ENCODE measurements around the gene FOSL1. TPM values are rescaled to one million over a fixed set of nuclear protein-coding genes. Genes with fewer than 3 reads are reported as not detected.

FOSL1 gene
- total RNA-seq, 1 experiment from 2014 or later = 20.5 TPM

GRCh38 chr11:65884716-65885092 is 15.5 kb downstream of the FOSL1 start (continued):
- TF ChIP-seq HMGXB4 (CRISPR knock-in tag; IDR thresholded peaks at IDR 0.05) (peak; percentile 55; the same call in 1 of the 2 replicates), TP53 (CRISPR knock-in tag; IDR thresholded peaks at IDR 0.05) (no peak), SP1 (CRISPR knock-in tag; conservative IDR thresholded peaks at IDR 0.05) (peak; percentile 68), GTF2I (CRISPR knock-in tag; conservative IDR thresholded peaks at IDR 0.05) (no peak), TEAD4 (CRISPR knock-in tag; IDR thresholded peaks at IDR 0.05) (no peak), ZNF416 (CRISPR knock-in tag; IDR thresholded peaks at IDR 0.05) (no peak), MXD4 (CRISPR knock-in tag; IDR thresholded peaks at IDR 0.05; ENCODE audit: borderline replicate concordance) (no peak), HMGA2 (CRISPR knock-in tag; IDR thresholded peaks at IDR 0.05) (no peak), ERG (CRISPR knock-in tag; IDR thresholded peaks at IDR 0.05) (no peak), E2F5 (CRISPR knock-in tag; IDR thresholded peaks at IDR 0.05) (no peak), ETV6 (CRISPR knock-in tag; IDR thresholded peaks at IDR 0.05) (0 out of 2 replicates have a peak, but pooled peaks have one; percentile 8), FOXP4 (CRISPR knock-in tag; IDR thresholded peaks at IDR 0.05) (no peak), ZNF396 (CRISPR knock-in tag; IDR thresholded peaks at IDR 0.05; ENCODE audit: borderline replicate concordance) (no peak), MYBL2 (CRISPR knock-in tag; IDR thresholded peaks at IDR 0.05) (0 out of 2 replicates have a peak, but pooled peaks have one; percentile 21)
- TF ChIP-seq, protein P1, sequence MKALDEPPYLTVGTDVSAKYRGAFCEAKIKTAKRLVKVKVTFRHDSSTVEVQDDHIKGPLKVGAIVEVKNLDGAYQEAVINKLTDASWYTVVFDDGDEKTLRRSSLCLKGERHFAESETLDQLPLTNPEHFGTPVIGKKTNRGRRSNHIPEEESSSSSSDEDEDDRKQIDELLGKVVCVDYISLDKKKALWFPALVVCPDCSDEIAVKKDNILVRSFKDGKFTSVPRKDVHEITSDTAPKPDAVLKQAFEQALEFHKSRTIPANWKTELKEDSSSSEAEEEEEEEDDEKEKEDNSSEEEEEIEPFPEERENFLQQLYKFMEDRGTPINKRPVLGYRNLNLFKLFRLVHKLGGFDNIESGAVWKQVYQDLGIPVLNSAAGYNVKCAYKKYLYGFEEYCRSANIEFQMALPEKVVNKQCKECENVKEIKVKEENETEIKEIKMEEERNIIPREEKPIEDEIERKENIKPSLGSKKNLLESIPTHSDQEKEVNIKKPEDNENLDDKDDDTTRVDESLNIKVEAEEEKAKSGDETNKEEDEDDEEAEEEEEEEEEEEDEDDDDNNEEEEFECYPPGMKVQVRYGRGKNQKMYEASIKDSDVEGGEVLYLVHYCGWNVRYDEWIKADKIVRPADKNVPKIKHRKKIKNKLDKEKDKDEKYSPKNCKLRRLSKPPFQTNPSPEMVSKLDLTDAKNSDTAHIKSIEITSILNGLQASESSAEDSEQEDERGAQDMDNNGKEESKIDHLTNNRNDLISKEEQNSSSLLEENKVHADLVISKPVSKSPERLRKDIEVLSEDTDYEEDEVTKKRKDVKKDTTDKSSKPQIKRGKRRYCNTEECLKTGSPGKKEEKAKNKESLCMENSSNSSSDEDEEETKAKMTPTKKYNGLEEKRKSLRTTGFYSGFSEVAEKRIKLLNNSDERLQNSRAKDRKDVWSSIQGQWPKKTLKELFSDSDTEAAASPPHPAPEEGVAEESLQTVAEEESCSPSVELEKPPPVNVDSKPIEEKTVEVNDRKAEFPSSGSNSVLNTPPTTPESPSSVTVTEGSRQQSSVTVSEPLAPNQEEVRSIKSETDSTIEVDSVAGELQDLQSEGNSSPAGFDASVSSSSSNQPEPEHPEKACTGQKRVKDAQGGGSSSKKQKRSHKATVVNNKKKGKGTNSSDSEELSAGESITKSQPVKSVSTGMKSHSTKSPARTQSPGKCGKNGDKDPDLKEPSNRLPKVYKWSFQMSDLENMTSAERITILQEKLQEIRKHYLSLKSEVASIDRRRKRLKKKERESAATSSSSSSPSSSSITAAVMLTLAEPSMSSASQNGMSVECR (CRISPR knock-in tag; IDR thresholded peaks at IDR 0.05; ENCODE audit: borderline replicate concordance) = no peak
- TF ChIP-seq, protein P2, sequence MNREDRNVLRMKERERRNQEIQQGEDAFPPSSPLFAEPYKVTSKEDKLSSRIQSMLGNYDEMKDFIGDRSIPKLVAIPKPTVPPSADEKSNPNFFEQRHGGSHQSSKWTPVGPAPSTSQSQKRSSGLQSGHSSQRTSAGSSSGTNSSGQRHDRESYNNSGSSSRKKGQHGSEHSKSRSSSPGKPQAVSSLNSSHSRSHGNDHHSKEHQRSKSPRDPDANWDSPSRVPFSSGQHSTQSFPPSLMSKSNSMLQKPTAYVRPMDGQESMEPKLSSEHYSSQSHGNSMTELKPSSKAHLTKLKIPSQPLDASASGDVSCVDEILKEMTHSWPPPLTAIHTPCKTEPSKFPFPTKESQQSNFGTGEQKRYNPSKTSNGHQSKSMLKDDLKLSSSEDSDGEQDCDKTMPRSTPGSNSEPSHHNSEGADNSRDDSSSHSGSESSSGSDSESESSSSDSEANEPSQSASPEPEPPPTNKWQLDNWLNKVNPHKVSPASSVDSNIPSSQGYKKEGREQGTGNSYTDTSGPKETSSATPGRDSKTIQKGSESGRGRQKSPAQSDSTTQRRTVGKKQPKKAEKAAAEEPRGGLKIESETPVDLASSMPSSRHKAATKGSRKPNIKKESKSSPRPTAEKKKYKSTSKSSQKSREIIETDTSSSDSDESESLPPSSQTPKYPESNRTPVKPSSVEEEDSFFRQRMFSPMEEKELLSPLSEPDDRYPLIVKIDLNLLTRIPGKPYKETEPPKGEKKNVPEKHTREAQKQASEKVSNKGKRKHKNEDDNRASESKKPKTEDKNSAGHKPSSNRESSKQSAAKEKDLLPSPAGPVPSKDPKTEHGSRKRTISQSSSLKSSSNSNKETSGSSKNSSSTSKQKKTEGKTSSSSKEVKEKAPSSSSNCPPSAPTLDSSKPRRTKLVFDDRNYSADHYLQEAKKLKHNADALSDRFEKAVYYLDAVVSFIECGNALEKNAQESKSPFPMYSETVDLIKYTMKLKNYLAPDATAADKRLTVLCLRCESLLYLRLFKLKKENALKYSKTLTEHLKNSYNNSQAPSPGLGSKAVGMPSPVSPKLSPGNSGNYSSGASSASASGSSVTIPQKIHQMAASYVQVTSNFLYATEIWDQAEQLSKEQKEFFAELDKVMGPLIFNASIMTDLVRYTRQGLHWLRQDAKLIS (CRISPR knock-in tag; IDR thresholded peaks at IDR 0.05; ENCODE audit: borderline replicate concordance) = no peak
- TF ChIP-seq, protein P3, sequence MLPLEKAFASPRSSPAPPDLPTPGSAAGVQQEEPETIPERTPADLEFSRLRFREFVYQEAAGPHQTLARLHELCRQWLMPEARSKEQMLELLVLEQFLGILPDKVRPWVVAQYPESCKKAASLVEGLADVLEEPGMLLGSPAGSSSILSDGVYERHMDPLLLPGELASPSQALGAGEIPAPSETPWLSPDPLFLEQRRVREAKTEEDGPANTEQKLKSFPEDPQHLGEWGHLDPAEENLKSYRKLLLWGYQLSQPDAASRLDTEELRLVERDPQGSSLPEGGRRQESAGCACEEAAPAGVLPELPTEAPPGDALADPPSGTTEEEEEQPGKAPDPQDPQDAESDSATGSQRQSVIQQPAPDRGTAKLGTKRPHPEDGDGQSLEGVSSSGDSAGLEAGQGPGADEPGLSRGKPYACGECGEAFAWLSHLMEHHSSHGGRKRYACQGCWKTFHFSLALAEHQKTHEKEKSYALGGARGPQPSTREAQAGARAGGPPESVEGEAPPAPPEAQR (CRISPR knock-in tag; IDR thresholded peaks at IDR 0.05) = no peak
- TF ChIP-seq, protein P4, sequence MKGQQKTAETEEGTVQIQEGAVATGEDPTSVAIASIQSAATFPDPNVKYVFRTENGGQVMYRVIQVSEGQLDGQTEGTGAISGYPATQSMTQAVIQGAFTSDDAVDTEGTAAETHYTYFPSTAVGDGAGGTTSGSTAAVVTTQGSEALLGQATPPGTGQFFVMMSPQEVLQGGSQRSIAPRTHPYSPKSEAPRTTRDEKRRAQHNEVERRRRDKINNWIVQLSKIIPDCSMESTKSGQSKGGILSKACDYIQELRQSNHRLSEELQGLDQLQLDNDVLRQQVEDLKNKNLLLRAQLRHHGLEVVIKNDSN (CRISPR knock-in tag; IDR thresholded peaks at IDR 0.05) = no peak
